DND-41 (cell line): ENCODE measurements around the gene POLR1G.

Source experiments
- EZH2 ChIP-seq: IDR thresholded peaks from 3 replicates; pipeline ENCODE4 v1.6.1; 2012; ENCODE audit warnings: borderline replicate concordance, low read depth, mild to moderate bottlenecking, moderate library complexity, low read length, inconsistent platforms; ENCODE audit not compliant: severe bottlenecking
- TF ChIP-seq, protein P1 (sequence below): IDR thresholded peaks from 2 replicates; pipeline ENCODE4 v1.5.1; 2012; ENCODE audit warnings: borderline replicate concordance, low read length, moderate library complexity, mild to moderate bottlenecking; ENCODE audit not compliant: poor library complexity, severe bottlenecking; ENCODE audit errors: extremely low read depth

DNA sequence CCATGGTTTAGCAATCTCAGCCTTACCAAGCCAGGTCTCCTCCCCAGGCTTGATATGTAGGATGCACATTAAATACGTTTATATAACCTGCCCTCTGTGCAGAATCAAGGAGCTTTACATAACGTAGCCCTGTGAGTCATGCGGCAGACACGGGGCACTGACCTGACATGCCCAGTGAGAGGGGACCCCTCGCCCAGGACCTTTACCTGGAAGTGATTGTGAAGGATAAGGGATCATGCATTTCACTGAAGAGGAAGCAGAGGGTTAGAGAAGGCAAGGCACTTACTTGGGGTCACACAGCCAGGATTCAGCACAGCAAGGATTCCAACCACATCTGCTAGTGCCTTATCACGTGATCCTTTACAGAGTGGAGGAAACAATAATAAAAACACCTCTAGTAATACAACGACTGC, 42.4 kb downstream of the POLR1G start:
- TF ChIP-seq, protein P1, sequence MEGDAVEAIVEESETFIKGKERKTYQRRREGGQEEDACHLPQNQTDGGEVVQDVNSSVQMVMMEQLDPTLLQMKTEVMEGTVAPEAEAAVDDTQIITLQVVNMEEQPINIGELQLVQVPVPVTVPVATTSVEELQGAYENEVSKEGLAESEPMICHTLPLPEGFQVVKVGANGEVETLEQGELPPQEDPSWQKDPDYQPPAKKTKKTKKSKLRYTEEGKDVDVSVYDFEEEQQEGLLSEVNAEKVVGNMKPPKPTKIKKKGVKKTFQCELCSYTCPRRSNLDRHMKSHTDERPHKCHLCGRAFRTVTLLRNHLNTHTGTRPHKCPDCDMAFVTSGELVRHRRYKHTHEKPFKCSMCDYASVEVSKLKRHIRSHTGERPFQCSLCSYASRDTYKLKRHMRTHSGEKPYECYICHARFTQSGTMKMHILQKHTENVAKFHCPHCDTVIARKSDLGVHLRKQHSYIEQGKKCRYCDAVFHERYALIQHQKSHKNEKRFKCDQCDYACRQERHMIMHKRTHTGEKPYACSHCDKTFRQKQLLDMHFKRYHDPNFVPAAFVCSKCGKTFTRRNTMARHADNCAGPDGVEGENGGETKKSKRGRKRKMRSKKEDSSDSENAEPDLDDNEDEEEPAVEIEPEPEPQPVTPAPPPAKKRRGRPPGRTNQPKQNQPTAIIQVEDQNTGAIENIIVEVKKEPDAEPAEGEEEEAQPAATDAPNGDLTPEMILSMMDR, result no peak
- no peak for TF ChIP-seq EZH2
